LNCAP (cell line): Measurements from ENCODE around the gene STAB1.

Experiments
- TF ChIP-seq, protein P1 (sequence below): fragments of 450-650 bp; IDR thresholded peaks from 2 replicates; pipeline ENCODE4 v1.5.1; 2017; ENCODE audit warnings: mild to moderate bottlenecking

Gene STAB1

DNA sequence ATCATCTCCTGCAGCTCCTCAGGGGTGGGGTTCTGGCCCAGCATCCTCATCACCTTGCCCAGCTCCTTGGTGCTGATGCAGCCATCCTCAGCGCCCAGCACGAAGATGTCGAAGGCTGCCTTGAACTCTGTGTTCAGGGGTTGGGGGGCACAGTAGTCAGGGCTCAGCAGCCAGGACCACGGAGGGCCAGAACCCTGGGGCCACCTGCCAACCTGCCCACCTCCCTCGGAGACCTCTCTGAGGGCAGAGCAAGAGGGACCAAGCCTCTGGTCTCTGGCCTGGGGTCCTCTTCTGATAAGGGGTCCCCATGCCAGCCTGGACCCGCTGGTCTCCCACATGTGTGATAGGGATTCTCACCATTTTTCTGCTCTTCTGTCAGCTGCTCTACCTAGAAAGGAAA lies 43.0 kb upstream of the STAB1 start:
- TF ChIP-seq, protein P1, sequence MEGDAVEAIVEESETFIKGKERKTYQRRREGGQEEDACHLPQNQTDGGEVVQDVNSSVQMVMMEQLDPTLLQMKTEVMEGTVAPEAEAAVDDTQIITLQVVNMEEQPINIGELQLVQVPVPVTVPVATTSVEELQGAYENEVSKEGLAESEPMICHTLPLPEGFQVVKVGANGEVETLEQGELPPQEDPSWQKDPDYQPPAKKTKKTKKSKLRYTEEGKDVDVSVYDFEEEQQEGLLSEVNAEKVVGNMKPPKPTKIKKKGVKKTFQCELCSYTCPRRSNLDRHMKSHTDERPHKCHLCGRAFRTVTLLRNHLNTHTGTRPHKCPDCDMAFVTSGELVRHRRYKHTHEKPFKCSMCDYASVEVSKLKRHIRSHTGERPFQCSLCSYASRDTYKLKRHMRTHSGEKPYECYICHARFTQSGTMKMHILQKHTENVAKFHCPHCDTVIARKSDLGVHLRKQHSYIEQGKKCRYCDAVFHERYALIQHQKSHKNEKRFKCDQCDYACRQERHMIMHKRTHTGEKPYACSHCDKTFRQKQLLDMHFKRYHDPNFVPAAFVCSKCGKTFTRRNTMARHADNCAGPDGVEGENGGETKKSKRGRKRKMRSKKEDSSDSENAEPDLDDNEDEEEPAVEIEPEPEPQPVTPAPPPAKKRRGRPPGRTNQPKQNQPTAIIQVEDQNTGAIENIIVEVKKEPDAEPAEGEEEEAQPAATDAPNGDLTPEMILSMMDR, result no peak

DNA sequence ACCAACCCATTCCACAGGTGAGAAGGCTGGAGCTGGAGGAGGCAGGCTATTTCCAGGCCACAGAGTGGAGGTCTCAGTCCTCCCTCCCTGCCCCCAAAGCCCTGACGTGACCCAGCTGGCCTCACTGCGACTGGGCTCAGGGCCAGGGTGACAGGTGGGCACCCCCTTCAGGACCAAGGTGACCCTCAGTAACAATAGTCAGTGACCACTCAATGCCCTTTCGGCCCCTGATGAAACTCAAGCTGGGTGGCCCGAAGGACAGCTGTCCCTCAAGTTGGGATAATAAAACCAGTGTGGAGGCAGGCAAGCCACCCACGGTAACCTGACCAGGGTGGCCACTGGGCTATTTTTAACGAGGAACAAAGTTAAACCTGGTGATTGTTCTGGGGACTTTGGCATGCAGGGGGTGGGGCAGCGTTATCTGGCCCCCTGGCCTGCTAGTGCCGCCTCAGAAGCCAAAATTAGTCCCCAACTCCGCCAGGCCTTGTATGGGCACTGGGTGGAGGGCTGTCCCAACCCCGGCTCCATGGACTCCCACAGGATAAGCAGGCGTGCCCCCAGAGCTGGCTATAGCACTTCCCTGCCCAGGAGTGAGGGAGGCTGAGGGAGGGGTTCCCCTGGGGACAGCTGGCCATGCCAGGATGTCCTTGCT lies 42.4 kb upstream of the STAB1 start:
- TF ChIP-seq, protein P1, result no peak

DNA sequence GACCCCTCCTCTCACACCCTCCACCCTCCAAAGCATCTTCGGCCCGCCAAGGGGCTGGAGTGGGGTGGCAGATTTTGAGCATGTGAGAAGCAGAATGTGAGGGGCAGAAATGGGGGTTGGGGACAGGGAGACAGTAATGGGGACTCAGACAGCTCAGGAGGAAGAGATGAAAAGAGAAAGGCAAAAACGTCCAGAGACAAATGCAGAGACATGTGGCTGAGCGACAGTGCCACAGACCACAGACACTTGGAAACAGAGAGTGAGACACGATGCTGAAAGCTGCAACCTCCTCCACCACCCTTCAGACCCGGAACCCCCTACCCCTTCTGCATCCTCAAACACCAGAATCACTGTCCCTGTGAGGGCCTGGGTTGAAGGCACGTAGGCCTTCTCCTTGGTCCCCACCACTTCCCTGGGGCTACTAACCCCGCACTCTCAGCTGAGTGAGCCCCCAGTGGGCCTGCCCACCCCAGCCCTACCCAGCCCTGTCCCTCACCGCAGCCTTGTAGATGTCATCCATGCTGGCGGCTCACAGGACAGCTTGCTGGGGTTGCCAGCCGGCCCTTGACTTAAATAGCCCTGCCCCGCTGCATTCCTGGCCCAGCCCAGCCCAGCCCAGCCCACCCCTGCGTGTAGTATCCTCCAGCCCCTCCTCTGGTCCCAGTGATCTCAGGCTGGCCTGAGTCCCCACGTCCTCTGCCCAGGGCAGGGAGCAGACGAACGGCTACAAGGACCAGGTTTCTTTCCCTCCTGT lies 41.5 kb upstream of the STAB1 start, which contains the start of gene TNNC1:
TNNC1 (minus strand) TSS at position 546 of the 754 bp plus-strand sequence; CDS start at position 520, 26 bp downstream.
- TF ChIP-seq, protein P1, result no peak

GRCh38 chr3:52454250-52454937 lies 40.7 kb upstream of the STAB1 start:
- TF ChIP-seq, protein P1, result no peak

GRCh38 chr3:52454938-52455282 lies 40.2 kb upstream of the STAB1 start:
- TF ChIP-seq, protein P1, result no peak

- TF ChIP-seq, protein P1, result no peak
These were observed 39.6 kb upstream of the STAB1 start, which contains the start of gene NISCH for GRCh38 chr3:52455283-52456168. Gene NISCH (plus strand): TSS chr3:52455604. CDS start chr3:52455642, 38 bp downstream.
